Fibroblast of lung (primary cell): Measurements from ENCODE around the gene ING4. TPM values are rescaled to one million over a fixed set of nuclear protein-coding genes. Genes with fewer than 3 reads are reported as not detected.

Experiments used
- DNase-seq, 2 donors: peaks; one replicate each; pipeline versions ENCODE4 v3.0.0 to v3.0.0-alpha.2; 2010; ENCODE audit warnings: low read depth in 2 of 2
- H2AFZ ChIP-seq: 2 replicates; pipeline ENCODE4 v1.5.1; 2012; ENCODE audit warnings: low read length, control low read depth, inconsistent platforms
- H3K27ac ChIP-seq: 2 replicates; pipeline ENCODE4 v1.5.1; 2011; ENCODE audit warnings: low read length, control low read depth; ENCODE audit not compliant: insufficient read depth
- H3K27me3 ChIP-seq: 2 replicates; pipeline ENCODE4 v1.5.1; 2011; ENCODE audit warnings: mild to moderate bottlenecking, low read length; ENCODE audit not compliant: control insufficient read depth, insufficient read depth
- H3K36me3 ChIP-seq: 2 replicates; pipeline ENCODE4 v1.5.1; 2011; ENCODE audit warnings: low read length; ENCODE audit not compliant: control insufficient read depth, insufficient read depth
- H3K4me1 ChIP-seq: 2 replicates; pipeline ENCODE4 v1.5.1; 2011; ENCODE audit warnings: low read length; ENCODE audit not compliant: control insufficient read depth, insufficient read depth; ENCODE audit errors: extremely low read depth
- H3K4me2 ChIP-seq: 2 replicates; pipeline ENCODE4 v1.5.1; 2011; ENCODE audit warnings: low read length, control low read depth; ENCODE audit not compliant: insufficient read depth; ENCODE audit errors: extremely low read depth
- H3K4me3 ChIP-seq, 4 experiments: fragments of 200-600 bp in 1 of 4; sonication (generic) in 1 of 4; replicated peaks in 1 of 4; 2 replicates each; pipeline ENCODE4 v1.5.1; 2011 to 2016; ENCODE audit warnings: low read length in 4 of 4, low read depth in 3 of 4, mild to moderate bottlenecking in 3 of 4, control low read depth in 2 of 4, inconsistent platforms in 1 of 4, mixed read lengths in 1 of 4; ENCODE audit not compliant: insufficient read depth in 1 of 4; ENCODE audit errors: control extremely low read depth in 1 of 4
- H3K79me2 ChIP-seq: 2 replicates; pipeline ENCODE4 v1.5.1; 2012; ENCODE audit warnings: mild to moderate bottlenecking, low read length, inconsistent platforms; ENCODE audit not compliant: control insufficient read depth, insufficient read depth
- H3K9ac ChIP-seq: 2 replicates; pipeline ENCODE4 v1.5.1; 2011; ENCODE audit warnings: mild to moderate bottlenecking, low read length, control low read depth; ENCODE audit not compliant: insufficient read depth
- H3K9me3 ChIP-seq: 2 replicates; pipeline ENCODE4 v1.5.1; 2012; ENCODE audit warnings: low read depth, low read length; ENCODE audit not compliant: control insufficient read depth, insufficient read depth
- H4K20me1 ChIP-seq: 2 replicates; pipeline ENCODE4 v1.5.1; 2011; ENCODE audit warnings: low read length; ENCODE audit not compliant: control insufficient read depth, insufficient read depth; ENCODE audit errors: extremely low read depth
- CTCF ChIP-seq, 2 donors: IDR thresholded peaks in 1 of 2; conservative IDR thresholded peaks in 1 of 2; 1 replicate in 1 of 2; 2 replicates in 1 of 2; pipeline ENCODE4 v1.5.1; 2011 to 2012; ENCODE audit warnings: low read length in 2 of 2, control low read depth in 1 of 2, inconsistent platforms in 1 of 2, low read depth in 1 of 2, mild to moderate bottlenecking in 1 of 2
- EZH2 ChIP-seq: IDR thresholded peaks from 2 replicates; pipeline ENCODE4 v1.5.1; 2012; ENCODE audit warnings: low read length, control low read depth, mild to moderate bottlenecking; ENCODE audit errors: missing control alignments
- polyA plus RNA-seq, 2 donors: library from polyadenylated mRNA; depleted of rRNA in 1 of 2; stranded (reverse) in 1 of 2; unstranded in 1 of 2; fragments of >200 nt; gene quantifications; 2 replicates each; pipeline ENCODE4 v1.2.1, GENCODE V29; 2011 to 2012; ENCODE audit warnings: missing spikeins in 1 of 2
- total RNA-seq: library from RNA; depleted of rRNA; stranded (reverse); fragments of >200 nt; gene quantifications from 2 replicates; pipeline ENCODE4 v1.2.1, GENCODE V29; 2014

Gene ING4
- total and polyA plus RNA-seq, 2 donors (not counting 1 experiment from before 2014, with no cell fraction given) = 36.0 to 47.1 TPM

DNA sequence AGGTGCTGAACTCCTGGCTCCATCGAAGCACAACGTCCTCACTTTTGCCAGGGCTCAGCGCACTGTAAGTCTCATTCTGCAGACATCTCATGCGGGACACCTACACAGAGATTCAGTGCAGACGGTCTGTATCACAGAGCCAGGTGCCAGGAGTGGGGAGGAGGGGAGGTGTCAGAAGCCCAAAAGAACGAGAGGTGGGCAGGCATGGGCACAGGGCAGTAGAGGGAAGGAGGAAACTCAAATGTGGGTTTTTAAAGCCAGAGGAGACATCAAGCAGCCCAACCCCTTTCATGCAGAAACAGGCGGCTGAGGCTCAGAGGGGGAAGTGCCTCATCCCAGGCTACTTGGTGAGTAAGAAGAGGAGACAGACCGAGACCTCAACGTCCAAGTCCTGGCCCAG, 24.6 kb downstream of the ING4 start:
- Histone ChIP-seq H3K27ac (no peak overlapping the region), H2AFZ (no peak overlapping the region), H4K20me1 (no peaks in the 10 kb centered on the region), H3K79me2 (no peaks in the 10 kb centered on the region), H3K36me3 (no peaks in the 10 kb centered on the region), H3K4me1 (no peaks in the 10 kb centered on the region), H3K4me3 (no peak overlapping the region), H3K9ac (no peak overlapping the region), H3K9me3 (no peaks in the 10 kb centered on the region), H3K4me2 (no peak overlapping the region), H3K27me3 (peaks cover 18% of the 10 kb centered on the region)
- no peak for DNase-seq
- TF ChIP-seq CTCF (conservative IDR thresholded peaks at IDR 0.05 in 1 of 2, IDR thresholded peaks at IDR 0.05 in 1 of 2; ENCODE audit: low read depth in 1 of 2, low read length in 2 of 2) = no peak
- TF ChIP-seq EZH2 = no peak

DNA sequence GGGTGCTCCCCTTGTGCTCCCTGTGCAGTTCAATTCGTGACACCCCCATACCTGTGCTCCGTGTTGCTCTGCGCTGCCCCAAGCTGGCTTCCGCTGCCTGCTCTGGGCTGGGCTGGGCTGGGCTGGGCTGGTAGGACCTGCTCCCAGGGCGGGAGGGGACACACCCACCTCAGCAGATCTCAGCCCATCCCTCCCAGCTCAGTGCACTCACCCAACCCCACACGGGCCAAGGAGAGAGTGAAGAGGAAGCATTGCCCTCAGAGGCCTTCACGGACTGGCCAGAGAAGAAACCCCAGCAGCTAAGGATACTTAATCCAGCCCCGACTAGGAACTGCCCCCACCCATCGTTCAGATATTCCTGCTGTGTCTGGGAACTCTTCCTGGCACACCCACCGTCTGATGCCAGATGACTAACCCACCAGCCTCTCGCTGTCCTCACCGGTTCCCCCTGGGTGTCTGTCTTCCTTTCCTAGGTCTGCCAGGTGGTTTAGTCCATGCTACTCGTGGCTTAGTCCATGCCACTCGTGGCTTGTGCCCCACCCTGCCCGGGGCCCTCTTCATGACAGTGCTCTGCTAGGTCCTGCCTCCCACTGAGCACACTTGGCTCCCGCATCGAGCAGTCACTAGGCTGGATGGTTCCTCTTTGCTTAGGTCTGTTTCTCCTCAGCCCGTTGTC, 26.9 kb downstream of the ING4 start, which contains the start of gene LPAR5:
TSS of gene LPAR5 (minus strand) at position 104 of the 676 bp plus-strand sequence. CDS start 14,711 bp downstream, outside the sequence.
- TF ChIP-seq CTCF (conservative IDR thresholded peaks at IDR 0.05 in 1 of 2, IDR thresholded peaks at IDR 0.05 in 1 of 2; ENCODE audit: low read depth in 1 of 2, low read length in 2 of 2) (no peak), EZH2 (no peak)
- Histone ChIP-seq H3K4me3 (no peak within 1 kb of the TSS), H3K9ac (no peak within 1 kb of the TSS), H3K9me3 (no peaks in the 10 kb centered on the region), H3K27ac (no peak within 1 kb of the TSS), H3K4me1 (no peaks in the 10 kb centered on the region), H3K79me2 (no peaks in the 10 kb centered on the region), H4K20me1 (no peaks in the 10 kb centered on the region), H3K27me3 (peaks cover 13% of the 10 kb centered on the region), H3K36me3 (no peaks in the 10 kb centered on the region), H2AFZ (no peak within 1 kb of the TSS), H3K4me2 (no peak within 1 kb of the TSS)
- peak in 1 of 2 donors; percentile 55 for DNase-seq

GRCh38 chr12:6635375-6635855, 27.5 kb downstream of the ING4 start:
- no peak overlapping the region for H2AFZ ChIP-seq
- peaks cover 13% of the 10 kb centered on the region for H3K27me3 ChIP-seq
- H3K36me3 ChIP-seq = no peaks in the 10 kb centered on the region
- no peaks in the 10 kb centered on the region for H3K9me3 ChIP-seq
- no peak overlapping the region for H3K9ac ChIP-seq
- DNase-seq = no peak
- H3K4me3 ChIP-seq = no peak overlapping the region
- H3K4me2 ChIP-seq = no peak overlapping the region
- H3K79me2 ChIP-seq = no peaks in the 10 kb centered on the region
- no peak overlapping the region for H3K27ac ChIP-seq
- TF ChIP-seq CTCF (conservative IDR thresholded peaks at IDR 0.05 in 1 of 2, IDR thresholded peaks at IDR 0.05 in 1 of 2; ENCODE audit: low read depth in 1 of 2, low read length in 2 of 2) = no peak
- no peak for TF ChIP-seq EZH2
- H3K4me1 ChIP-seq = no peaks in the 10 kb centered on the region
- no peaks in the 10 kb centered on the region for H4K20me1 ChIP-seq
